Thoracic aorta (tissue), 2 donors: Measurements from ENCODE around the gene FHL3. TPM values are rescaled to one million over a fixed set of nuclear protein-coding genes. Genes with fewer than 3 reads are reported as not detected.
A peak's percentile ranks its signal among the peaks of the same experiment; 100 is the strongest.

Source experiments
- ATAC-seq: fragments of 150-250 bp; one replicate; pipeline ENCODE4 v1.8.0; 2017; ENCODE audit warnings: low read depth; ENCODE audit not compliant: insufficient number of reproducible peaks, low FRiP score
- DNase-seq: peaks from one replicate; pipeline ENCODE4 v3.0.0-alpha.2; 2020; ENCODE audit warnings: low spot score
- H3K27ac ChIP-seq, 2 donors: fragments of 200-600 bp; sonication (generic); 1 replicate in 1 of 2; 2 replicates in 1 of 2; pipeline ENCODE4 v1.5.1; 2016; ENCODE audit warnings: mild to moderate bottlenecking in 2 of 2, moderate library complexity in 2 of 2
- H3K27me3 ChIP-seq: fragments of 200-600 bp; sonication (generic); replicated peaks from 2 replicates; pipeline ENCODE4 v1.6.0; 2016; ENCODE audit warnings: mild to moderate bottlenecking; ENCODE audit not compliant: insufficient read depth
- H3K36me3 ChIP-seq: fragments of 200-600 bp; sonication (generic); one replicate; pipeline ENCODE4 v1.5.1; 2016
- H3K4me1 ChIP-seq, 2 donors: fragments of 200-600 bp; sonication (generic); 1 replicate in 1 of 2; 2 replicates in 1 of 2; pipeline versions ENCODE4 v1.5.1 to v1.6.0; 2016; ENCODE audit warnings: low read depth in 2 of 2, mild to moderate bottlenecking in 1 of 2; ENCODE audit not compliant: control insufficient read depth in 1 of 2
- H3K4me3 ChIP-seq: fragments of 200-600 bp; sonication (generic); 2 replicates; pipeline ENCODE4 v1.5.1; 2016; ENCODE audit warnings: mild to moderate bottlenecking
- H3K9me3 ChIP-seq: fragments of 200-600 bp; sonication (generic); 2 replicates; pipeline ENCODE4 v1.5.1; 2016
- total RNA-seq, 2 donors: library from RNA; depleted of rRNA; stranded (reverse); fragments of >200 nt; gene quantifications; one replicate each; pipeline versions ENCODE4 v1.1.0 to v1.2.3, GENCODE V29; 2016
- TF ChIP-seq, protein P1 (sequence below): fragments of 200-600 bp; sonication (generic); IDR thresholded peaks from one replicate; pipeline ENCODE4 v1.5.1; 2019; ENCODE audit warnings: antibody characterized with exemption

The FHL3 gene
- total RNA-seq, 2 donors from 2014 or later = 57.0 to 90.7 TPM

DNA sequence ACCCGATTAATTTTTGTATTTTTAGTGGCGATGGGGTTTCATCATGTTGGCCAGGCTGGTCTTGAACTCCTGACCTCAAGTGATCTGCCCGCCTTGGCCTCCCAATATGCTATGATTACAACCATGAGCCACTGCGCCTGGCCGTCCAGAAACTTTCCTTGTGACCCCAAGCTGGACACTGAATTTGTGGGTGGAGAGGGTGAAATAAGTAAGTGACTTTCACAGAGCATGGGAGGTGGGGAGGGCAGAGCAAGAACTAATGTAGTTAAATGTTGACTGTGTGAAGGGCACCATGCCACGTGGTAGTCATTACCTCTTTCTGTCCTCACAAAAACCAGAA is 4.5 kb upstream of the FHL3 start:
- DNase-seq = no peak
- H3K27ac ChIP-seq = peak overlapping the region; percentile 52

DNA sequence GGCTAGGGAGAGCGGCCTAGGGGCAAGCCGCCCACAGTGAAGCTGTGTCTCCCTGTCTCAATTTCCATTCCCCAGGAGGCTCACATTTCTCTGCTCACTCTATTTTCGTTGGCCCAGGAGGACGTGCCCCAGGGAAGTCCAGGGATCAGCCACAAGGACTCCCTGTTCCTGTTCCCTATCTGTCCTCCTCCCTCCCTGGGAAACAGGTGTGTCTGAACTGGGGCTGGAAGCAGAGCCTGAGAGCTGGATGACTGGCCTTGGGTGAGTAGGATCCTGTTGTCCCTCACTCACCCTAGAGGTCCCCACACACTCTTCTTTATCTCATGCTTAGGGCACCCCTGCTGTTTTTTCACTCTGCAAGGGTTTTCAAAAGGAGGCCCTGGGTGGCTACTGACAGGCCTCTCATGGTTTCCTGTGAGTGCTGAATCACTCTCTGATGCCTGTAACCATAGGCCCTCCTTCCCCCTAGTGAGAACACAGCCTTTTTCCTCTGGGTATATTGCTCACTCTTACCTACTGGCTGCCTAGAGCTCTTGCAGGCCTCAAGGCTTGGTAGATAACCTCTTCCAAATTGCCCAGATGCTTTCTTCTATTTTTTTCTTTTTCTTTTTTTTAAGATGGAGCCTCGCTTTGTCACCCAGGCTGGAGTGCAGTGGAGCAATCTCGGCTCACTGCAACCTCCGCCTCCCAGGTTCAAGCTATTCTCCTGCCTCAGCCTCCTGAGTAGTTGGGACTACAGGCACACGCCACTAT is 4.0 kb upstream of the FHL3 start:
- DNase-seq = no peak

More for the DNA sequence above, 4.5 kb upstream of the FHL3 start:
- Histone ChIP-seq H3K4me1 (peaks cover 16 to 25% of the 10 kb centered on the region in 2 donors), H3K36me3 (no peaks in the 10 kb centered on the region), H3K9me3 (no peaks in the 10 kb centered on the region), H3K27me3 (no peaks in the 10 kb centered on the region), H3K4me3 (no peak overlapping the region)
- TF ChIP-seq, protein P1, sequence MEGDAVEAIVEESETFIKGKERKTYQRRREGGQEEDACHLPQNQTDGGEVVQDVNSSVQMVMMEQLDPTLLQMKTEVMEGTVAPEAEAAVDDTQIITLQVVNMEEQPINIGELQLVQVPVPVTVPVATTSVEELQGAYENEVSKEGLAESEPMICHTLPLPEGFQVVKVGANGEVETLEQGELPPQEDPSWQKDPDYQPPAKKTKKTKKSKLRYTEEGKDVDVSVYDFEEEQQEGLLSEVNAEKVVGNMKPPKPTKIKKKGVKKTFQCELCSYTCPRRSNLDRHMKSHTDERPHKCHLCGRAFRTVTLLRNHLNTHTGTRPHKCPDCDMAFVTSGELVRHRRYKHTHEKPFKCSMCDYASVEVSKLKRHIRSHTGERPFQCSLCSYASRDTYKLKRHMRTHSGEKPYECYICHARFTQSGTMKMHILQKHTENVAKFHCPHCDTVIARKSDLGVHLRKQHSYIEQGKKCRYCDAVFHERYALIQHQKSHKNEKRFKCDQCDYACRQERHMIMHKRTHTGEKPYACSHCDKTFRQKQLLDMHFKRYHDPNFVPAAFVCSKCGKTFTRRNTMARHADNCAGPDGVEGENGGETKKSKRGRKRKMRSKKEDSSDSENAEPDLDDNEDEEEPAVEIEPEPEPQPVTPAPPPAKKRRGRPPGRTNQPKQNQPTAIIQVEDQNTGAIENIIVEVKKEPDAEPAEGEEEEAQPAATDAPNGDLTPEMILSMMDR = no peak
- ATAC-seq = no peak

DNA sequence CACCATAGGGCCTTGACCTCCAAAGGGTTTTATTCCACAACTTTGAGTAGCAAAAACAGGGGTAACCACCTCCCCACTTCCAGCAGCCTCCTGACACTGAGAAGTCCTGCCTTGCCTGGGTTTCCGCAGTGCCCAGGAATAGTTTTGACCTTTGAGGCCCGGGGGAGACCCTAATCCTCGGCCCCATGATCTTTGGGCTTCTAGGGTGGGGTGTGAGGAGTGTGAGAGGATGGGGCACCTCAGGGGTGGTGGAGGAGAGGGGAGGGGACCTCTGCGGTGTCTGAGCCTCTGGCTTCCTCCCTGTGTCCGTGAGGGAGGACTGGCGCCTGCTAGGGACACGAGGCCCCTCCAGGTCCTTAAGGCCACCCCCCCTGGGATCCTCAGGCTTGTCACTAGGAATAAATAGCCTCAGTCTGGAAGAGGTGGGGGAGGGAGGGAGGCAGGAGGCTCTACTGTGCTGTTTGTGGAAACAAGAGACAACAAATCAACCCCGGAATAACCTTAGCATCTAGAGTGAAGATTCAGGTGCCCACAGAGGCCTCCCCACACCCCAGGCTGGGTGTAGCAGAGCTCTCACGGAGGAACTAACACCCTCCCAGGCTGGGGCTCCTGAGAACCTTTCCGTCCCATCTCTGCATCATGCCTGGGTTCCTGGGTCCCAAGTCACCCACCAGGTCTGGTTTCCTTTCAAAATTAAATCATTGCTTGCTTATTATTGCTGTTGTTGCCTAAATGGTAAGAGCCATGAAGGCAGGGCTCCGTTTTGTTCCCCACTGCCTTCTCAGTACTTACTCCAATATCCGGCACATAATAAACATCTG is 904 bp upstream of the FHL3 start:
- Histone ChIP-seq H3K9me3 (no peaks in the 10 kb centered on the region), H3K4me1 (peaks cover 23 to 41% of the 10 kb centered on the region in 2 donors), H3K27ac (peak overlapping the region; percentile 79), H3K4me3 (peak overlapping the region; percentile 87), H3K27me3 (no peaks in the 10 kb centered on the region), H3K36me3 (no peaks in the 10 kb centered on the region)
- ATAC-seq (no peak), DNase-seq (no peak)
- TF ChIP-seq, protein P1 = no peak

More for the DNA sequence above, 4.0 kb upstream of the FHL3 start:
- H3K27ac ChIP-seq = peak overlapping the region; percentile 52
- H3K9me3 ChIP-seq = no peaks in the 10 kb centered on the region
- H3K4me1 ChIP-seq = peaks cover 11 to 23% of the 10 kb centered on the region in 2 donors
- no peak for ATAC-seq
- H3K36me3 ChIP-seq = no peaks in the 10 kb centered on the region
- H3K27me3 ChIP-seq = no peaks in the 10 kb centered on the region
- H3K4me3 ChIP-seq = no peak overlapping the region
- TF ChIP-seq, protein P1 = no peak

DNA sequence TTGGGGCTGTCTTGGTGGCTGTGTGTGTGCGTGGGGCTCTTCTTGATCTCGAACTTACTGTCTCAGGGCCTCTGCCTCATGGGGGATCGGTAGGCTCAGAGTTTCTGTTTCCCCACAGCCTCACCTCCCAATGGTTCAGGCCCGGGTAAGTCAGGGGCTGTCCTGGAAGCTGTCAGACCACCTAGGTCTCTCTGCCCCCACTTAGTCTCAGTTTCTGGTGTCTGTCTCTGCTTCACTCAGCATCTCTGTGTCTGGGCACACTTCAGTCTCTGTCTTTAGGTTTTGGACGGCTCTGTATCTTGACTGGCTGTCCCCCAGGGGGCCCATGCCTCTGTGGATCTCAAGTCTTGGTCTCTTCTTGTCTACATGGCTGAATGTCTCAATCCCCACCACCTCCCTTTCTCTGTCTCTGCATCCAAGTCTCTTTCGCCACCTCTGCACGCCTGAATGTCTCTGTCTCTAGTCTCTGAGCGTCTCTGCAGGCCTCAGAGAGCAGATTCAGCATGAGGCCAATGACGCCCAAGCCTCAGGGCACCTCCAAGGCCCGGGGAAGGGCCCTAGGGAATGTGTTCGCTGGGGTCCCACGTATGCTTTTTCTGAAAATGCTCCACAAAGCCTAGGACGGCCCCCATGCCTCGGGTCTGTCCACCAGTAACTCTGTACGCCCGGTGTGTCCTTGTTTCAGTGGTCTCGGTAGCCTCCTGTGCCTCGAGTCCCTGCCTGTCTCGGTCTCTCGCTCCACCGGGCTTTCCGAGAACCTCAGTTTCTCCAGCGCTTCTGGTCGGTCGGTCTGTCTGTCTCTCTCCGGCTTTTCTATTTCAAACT is 818 bp downstream of the FHL3 start:
- TF ChIP-seq, protein P1 = no peak
- H3K36me3 ChIP-seq = no peaks in the 10 kb centered on the region
- H3K9me3 ChIP-seq = no peaks in the 10 kb centered on the region
- H3K27ac ChIP-seq = peak overlapping the region; percentile 75 to 90
- peak overlapping the region; percentile 87 for H3K4me3 ChIP-seq
- no peaks in the 10 kb centered on the region for H3K27me3 ChIP-seq
- DNase-seq (no peak), ATAC-seq (no peak)
- peaks cover 40 to 58% of the 10 kb centered on the region in 2 donors for H3K4me1 ChIP-seq
